Neural progenitor cell (in vitro differentiated cells): ENCODE measurements around the gene DAPK2.

Experiments
- EZH2phosphoT487 ChIP-seq: fragments of 200-600 bp; sonication (generic); IDR thresholded peaks from 2 replicates; pipeline ENCODE4 v1.6.1; 2017; ENCODE audit warnings: antibody characterized with exemption
- TF ChIP-seq, protein P1 (sequence below): fragments of 200-600 bp; sonication (generic); IDR thresholded peaks from 2 replicates; pipeline ENCODE4 v1.5.1; 2017; ENCODE audit warnings: antibody characterized with exemption, mild to moderate bottlenecking

DNA sequence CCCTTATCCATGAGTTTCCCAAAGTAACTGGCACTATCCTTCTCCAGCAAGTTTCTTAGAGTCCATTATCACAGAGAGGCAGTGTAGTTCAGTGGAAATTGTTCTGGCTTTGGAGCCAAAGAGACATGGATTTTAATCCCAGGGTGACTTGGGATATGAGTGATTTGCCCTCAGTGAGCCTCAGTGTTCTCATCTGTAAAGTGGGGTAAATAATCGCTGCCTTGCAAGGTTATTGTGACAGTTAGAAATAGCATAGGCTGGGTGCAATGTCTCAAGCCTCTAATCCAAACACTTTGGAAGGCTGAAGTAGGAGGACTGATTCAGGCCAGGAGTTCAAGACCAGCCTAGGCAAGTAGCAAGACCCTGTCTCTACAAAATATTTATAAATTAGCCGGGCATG lies 30.0 kb downstream of the DAPK2 start:
- no peak for TF ChIP-seq EZH2phosphoT487
- TF ChIP-seq, protein P1, sequence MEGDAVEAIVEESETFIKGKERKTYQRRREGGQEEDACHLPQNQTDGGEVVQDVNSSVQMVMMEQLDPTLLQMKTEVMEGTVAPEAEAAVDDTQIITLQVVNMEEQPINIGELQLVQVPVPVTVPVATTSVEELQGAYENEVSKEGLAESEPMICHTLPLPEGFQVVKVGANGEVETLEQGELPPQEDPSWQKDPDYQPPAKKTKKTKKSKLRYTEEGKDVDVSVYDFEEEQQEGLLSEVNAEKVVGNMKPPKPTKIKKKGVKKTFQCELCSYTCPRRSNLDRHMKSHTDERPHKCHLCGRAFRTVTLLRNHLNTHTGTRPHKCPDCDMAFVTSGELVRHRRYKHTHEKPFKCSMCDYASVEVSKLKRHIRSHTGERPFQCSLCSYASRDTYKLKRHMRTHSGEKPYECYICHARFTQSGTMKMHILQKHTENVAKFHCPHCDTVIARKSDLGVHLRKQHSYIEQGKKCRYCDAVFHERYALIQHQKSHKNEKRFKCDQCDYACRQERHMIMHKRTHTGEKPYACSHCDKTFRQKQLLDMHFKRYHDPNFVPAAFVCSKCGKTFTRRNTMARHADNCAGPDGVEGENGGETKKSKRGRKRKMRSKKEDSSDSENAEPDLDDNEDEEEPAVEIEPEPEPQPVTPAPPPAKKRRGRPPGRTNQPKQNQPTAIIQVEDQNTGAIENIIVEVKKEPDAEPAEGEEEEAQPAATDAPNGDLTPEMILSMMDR: no peak
